CD8-positive, alpha-beta memory T cell (primary cell): ENCODE measurements around the gene CACNA1C. TPM values are rescaled to one million over a fixed set of nuclear protein-coding genes. Genes with fewer than 3 reads are reported as not detected.

Source experiments
- CTCF ChIA-PET: fragments of 350-600 bp; sonication (Branson Sonifier 250); formaldehyde crosslinking; loops from one replicate; lab custom pipeline; 2021; ENCODE audit warnings: antibody characterized with exemption; lab: Charles Lee
- POLR2A ChIA-PET: fragments of 350-600 bp; sonication (Branson Sonifier 250); formaldehyde crosslinking; loops from one replicate; lab custom pipeline; 2021; ENCODE audit warnings: antibody characterized with exemption; lab: Charles Lee
- DNase-seq, 5 donors: peaks; one replicate each; pipeline versions ENCODE4 v3.0.0 to v3.0.0-alpha.2; 2020 to 2022; ENCODE audit warnings: mixed read lengths in 1 of 5
- H3K27ac ChIP-seq: one replicate; pipeline ENCODE4 v1.7.0; 2013; ENCODE audit warnings: low read depth, mild to moderate bottlenecking, low read length, moderate library complexity
- H3K27me3 ChIP-seq: 2 replicates; pipeline ENCODE4 v1.7.0; 2013; ENCODE audit warnings: low read length, mild to moderate bottlenecking; ENCODE audit not compliant: insufficient read depth, poor library complexity, severe bottlenecking
- H3K36me3 ChIP-seq: 2 replicates; pipeline ENCODE4 v1.7.0; 2013; ENCODE audit warnings: mild to moderate bottlenecking, low read length, moderate library complexity; ENCODE audit not compliant: insufficient read depth
- H3K4me1 ChIP-seq: 2 replicates; pipeline ENCODE4 v1.7.0; 2013; ENCODE audit warnings: mild to moderate bottlenecking, low read length, moderate library complexity; ENCODE audit not compliant: insufficient read depth
- H3K4me3 ChIP-seq: 2 replicates; pipeline ENCODE4 v1.7.0; 2013; ENCODE audit warnings: mild to moderate bottlenecking, low read length
- H3K9me3 ChIP-seq: 2 replicates; pipeline ENCODE4 v1.7.0; 2013; ENCODE audit warnings: mild to moderate bottlenecking, low read length
- H3K27ac Mint-ChIP-seq, 8 donors: one replicate each; pipeline ENCODE4 v1.8.0; 2020 to 2021; ENCODE audit warnings: mixed read lengths in 8 of 8, mild to moderate bottlenecking in 6 of 8, inconsistent platforms in 3 of 8, moderate library complexity in 3 of 8
- H3K27me3 Mint-ChIP-seq, 2 donors: one replicate each; pipeline ENCODE4 v1.8.0; 2020 to 2021; ENCODE audit warnings: mixed read lengths in 2 of 2, mild to moderate bottlenecking in 1 of 2, moderate library complexity in 1 of 2
- H3K36me3 Mint-ChIP-seq, 3 donors: one replicate each; pipeline ENCODE4 v1.8.0; 2020 to 2021; ENCODE audit warnings: mixed read lengths in 3 of 3, inconsistent platforms in 1 of 3, mild to moderate bottlenecking in 1 of 3
- H3K4me1 Mint-ChIP-seq, 3 donors: one replicate each; pipeline ENCODE4 v1.8.0; 2020 to 2021; ENCODE audit warnings: mixed read lengths in 3 of 3, inconsistent platforms in 1 of 3, mild to moderate bottlenecking in 1 of 3
- H3K4me3 Mint-ChIP-seq, 7 donors: one replicate each; pipeline ENCODE4 v1.8.0; 2020 to 2021; ENCODE audit warnings: mixed read lengths in 7 of 7, mild to moderate bottlenecking in 6 of 7, moderate library complexity in 4 of 7, inconsistent platforms in 2 of 7
- H3K9me3 Mint-ChIP-seq, 5 donors: one replicate each; pipeline ENCODE4 v1.8.0; 2020 to 2022; ENCODE audit warnings: mixed read lengths in 5 of 5, mild to moderate bottlenecking in 3 of 5, moderate library complexity in 2 of 5, inconsistent platforms in 1 of 5
- polyA plus RNA-seq: library from polyadenylated mRNA; unstranded; fragments of 300-500 nt; fragmentation: Illumina TruSeq; gene quantifications from one replicate; pipeline ENCODE4 v1.2.3, GENCODE V29; 2021
- total RNA-seq, 2 experiments: library from RNA; stranded (reverse); gene quantifications; one replicate each; pipeline ENCODE4 v1.2.3, GENCODE V29; 2021

Gene CACNA1C
- total and polyA plus RNA-seq, 3 experiments from 2014 or later: 0.04 to 0.10 (median 0.04) TPM

DNA sequence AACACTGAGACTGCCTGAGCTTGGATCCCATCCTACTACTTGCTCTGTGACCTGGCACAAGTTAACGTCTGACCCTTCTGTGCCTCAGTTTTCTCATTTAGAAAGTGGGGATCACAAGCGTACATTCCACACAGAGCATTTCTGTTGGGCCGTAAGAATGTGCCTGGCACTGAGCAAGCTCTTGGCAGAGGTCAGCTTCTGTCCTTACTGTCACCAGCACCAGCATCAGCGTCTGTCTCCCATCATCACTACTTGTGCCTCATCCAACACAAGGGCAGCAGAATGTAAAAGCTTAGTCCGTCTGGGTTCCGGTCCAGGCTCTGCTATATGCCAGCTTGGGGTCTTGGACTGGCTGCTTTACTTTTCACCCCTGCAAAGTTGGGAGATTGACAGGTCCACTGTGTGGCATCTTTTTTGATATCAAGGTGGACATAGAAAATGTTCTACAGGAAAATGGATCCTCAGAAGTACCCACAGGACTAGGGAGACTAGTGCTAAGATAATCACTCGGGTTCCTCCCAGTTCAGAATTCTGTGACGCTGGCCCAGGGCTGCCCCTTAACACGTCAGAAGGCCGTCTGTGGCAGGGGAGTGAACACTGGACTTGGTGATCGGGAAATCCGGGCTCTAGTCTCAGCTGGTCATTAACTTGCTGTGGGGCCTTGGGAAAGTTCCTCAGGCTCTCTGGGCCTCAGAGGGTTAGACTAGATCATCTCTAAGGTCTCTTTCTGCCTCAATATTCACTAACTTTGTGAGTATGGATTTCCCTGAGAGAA, 65.9 kb downstream of the CACNA1C start:
- no peaks in the 10 kb centered on the region for H3K27me3 ChIP-seq
- H3K4me1 ChIP-seq: no peaks in the 10 kb centered on the region
- Mint-ChIP-seq H3K36me3 (no peaks in the 10 kb centered on the region), H3K4me1 (no peaks in the 10 kb centered on the region), H3K9me3 (no peaks in the 10 kb centered on the region), H3K27me3 (peaks cover 14 to 19% of the 10 kb centered on the region in 2 donors), H3K27ac (no peak overlapping the region), H3K4me3 (no peak overlapping the region)
- H3K4me3 ChIP-seq: no peak overlapping the region
- ChIA-PET POLR2A (no interaction called here), CTCF (no interaction called here)
- H3K27ac ChIP-seq: no peak overlapping the region
- no peak for DNase-seq
- no peaks in the 10 kb centered on the region for H3K9me3 ChIP-seq
- H3K36me3 ChIP-seq: no peaks in the 10 kb centered on the region

DNA sequence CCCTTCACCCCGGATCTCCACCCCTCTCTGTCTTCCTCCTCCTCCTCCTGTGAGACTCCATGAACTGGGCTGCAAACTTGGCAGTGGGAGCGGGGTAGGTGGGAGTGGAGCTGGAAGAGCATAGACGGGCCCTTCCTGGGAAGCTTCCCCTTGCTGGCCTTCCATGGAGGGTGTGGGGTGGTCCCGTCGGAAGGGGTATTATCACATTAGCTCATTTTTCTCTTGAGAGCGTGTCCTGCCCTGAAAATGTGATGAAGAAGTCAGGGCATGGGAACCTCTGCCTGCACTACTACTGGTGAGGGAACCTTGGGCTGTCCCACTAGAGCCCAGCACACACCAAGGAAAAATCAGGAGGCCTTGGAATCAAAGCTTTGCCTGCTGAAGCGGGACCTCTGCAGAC, 66.5 kb downstream of the CACNA1C start:
- no peaks in the 10 kb centered on the region for H3K9me3 Mint-ChIP-seq
- H3K4me1 Mint-ChIP-seq: no peaks in the 10 kb centered on the region

DNA sequence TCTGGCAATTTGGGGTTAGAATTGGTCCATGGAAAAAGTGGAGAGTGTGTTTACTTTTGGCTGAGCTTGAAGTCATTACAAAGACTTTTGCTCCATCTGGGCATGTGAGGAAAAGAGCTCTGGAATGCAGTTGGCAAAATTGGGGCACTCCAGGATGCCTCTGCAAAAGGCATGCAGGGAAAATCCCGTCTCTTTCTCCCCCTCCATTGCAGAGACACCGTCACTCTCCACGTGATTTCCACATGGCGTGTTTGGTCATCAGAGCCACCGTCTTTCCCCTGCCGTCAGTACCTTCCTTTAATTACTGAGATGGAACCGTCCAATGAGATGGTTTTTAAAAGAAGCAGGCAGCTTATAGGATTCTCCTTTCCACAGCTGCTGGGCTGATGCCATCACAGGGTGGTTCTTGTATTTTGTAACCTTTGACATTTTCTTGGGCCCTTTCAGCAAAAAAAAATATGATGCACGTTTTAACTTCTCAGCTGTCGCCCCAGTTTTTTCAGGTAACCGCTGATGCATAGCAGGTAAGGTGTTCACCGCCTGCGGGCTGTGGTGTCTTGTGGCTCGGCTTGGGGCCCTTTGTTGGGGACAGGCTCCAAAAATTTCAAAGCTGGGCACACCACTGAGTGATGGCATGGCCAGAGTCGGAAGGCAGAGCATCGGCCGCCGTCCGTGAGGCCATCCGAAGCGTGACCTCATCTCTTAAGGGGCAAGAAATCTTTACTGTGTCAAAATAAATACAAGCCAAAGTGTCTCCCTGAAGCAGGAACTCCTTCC, 68.4 kb downstream of the CACNA1C start:
- Mint-ChIP-seq H3K27ac (no peak overlapping the region), H3K27me3 (peaks cover 11 to 19% of the 10 kb centered on the region in 2 donors), H3K9me3 (peaks cover 0 to 1% (median 0%) of the 10 kb centered on the region in 5 donors), H3K36me3 (no peaks in the 10 kb centered on the region), H3K4me1 (no peaks in the 10 kb centered on the region), H3K4me3 (no peak overlapping the region)
- H3K4me3 ChIP-seq: no peak overlapping the region
- H3K27me3 ChIP-seq: no peaks in the 10 kb centered on the region
- H3K4me1 ChIP-seq: no peaks in the 10 kb centered on the region
- no peak for DNase-seq
- ChIA-PET CTCF (no interaction called here), POLR2A (no interaction called here)
- no peaks in the 10 kb centered on the region for H3K9me3 ChIP-seq
- H3K27ac ChIP-seq: no peak overlapping the region
- no peaks in the 10 kb centered on the region for H3K36me3 ChIP-seq

More for the DNA sequence above, 66.5 kb downstream of the CACNA1C start:
- Mint-ChIP-seq H3K27ac (no peak overlapping the region), H3K36me3 (no peaks in the 10 kb centered on the region), H3K27me3 (peaks cover 14 to 19% of the 10 kb centered on the region in 2 donors), H3K4me3 (no peak overlapping the region)
- Histone ChIP-seq H3K4me3 (no peak overlapping the region), H3K36me3 (no peaks in the 10 kb centered on the region), H3K27me3 (no peaks in the 10 kb centered on the region), H3K4me1 (no peaks in the 10 kb centered on the region), H3K27ac (no peak overlapping the region), H3K9me3 (no peaks in the 10 kb centered on the region)
- ChIA-PET CTCF (no interaction called here), POLR2A (no interaction called here)
- no peak for DNase-seq

DNA sequence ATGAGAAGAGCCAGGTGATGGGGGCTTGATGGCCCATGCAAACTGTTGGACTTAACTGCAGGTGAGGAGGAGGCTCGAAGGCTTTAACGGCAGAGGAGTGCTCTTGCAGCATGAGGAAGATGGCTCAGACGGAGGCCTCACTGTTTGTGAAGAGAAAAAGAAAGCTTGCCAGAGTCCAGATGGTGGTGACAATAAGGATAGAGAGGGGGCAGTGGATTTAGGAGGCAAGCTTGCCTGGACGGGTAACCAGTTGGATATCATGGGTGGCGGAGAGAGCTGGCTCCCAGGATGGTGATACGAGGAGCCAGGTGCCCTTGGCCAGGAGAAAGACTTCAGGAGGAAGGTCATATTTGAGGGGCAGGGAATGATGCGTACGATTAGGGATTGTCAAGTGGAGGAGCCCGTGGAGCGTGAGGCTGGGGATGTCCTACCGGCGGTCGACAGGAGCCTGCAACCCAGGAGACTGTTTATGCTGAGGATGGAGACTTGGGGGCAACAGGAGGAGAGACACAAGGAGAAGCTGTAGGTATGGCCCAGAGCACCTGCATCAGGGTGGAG, 71.8 kb downstream of the CACNA1C start:
- Mint-ChIP-seq H3K4me1 (no peaks in the 10 kb centered on the region), H3K36me3 (no peaks in the 10 kb centered on the region), H3K27ac (no peak overlapping the region), H3K9me3 (peaks cover 0 to 1% (median 0%) of the 10 kb centered on the region in 5 donors), H3K4me3 (no peak overlapping the region), H3K27me3 (peaks cover 12 to 14% of the 10 kb centered on the region in 2 donors)
- ChIA-PET POLR2A (no interaction called here), CTCF (no interaction called here)
- Histone ChIP-seq H3K36me3 (no peaks in the 10 kb centered on the region), H3K9me3 (no peaks in the 10 kb centered on the region), H3K27ac (no peak overlapping the region), H3K4me1 (no peaks in the 10 kb centered on the region), H3K4me3 (no peak overlapping the region), H3K27me3 (no peaks in the 10 kb centered on the region)
- no peak for DNase-seq

DNA sequence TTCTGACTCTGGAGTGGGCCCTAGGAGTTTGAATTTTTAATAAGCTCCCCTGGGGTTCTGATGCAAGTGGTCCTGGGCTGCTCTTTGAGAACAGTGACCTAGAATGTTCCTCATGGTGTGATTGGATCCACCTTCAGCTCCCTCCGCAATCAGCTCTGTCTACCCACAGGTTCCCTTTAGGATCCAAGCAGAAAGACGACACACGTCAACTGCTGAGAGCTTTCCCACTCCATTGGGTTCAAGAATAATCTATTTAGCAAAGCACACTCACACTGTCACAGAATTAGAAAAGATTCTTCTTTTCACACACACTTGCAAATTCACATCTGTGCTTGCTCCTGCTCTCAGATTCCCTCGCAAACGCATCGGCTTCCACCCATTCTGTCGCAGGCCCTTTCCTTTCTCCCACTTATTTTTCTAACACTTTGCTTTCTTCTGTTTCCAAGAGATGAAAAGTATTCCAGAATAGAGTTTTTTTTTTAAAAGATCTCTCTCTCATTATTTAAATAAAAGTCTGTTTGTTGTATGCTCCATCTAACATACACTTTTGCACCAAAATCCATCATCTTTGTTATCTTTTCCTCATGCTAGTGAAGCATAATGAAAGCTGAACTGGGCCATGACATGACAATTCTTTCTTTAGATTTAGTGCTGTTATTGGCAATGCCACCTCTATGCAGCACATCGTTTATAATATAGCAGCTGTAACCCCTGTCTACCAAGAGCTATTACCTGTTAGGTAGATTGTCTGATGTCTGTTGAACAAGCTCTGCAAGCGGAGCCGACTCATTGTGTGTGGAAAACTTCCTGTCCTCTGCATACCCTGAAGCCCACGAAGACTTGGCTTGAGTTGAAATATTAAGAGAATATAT, 73.1 kb downstream of the CACNA1C start:
- CTCF ChIA-PET: no interaction called here
- Mint-ChIP-seq H3K9me3 (peaks cover 0 to 1% (median 0%) of the 10 kb centered on the region in 5 donors), H3K27ac (no peak overlapping the region), H3K27me3 (peaks cover 6 to 8% of the 10 kb centered on the region in 2 donors), H3K4me1 (no peaks in the 10 kb centered on the region), H3K36me3 (no peaks in the 10 kb centered on the region), H3K4me3 (no peak overlapping the region)
- Histone ChIP-seq H3K9me3 (no peaks in the 10 kb centered on the region), H3K36me3 (no peaks in the 10 kb centered on the region), H3K27ac (no peak overlapping the region), H3K4me1 (no peaks in the 10 kb centered on the region), H3K4me3 (no peak overlapping the region), H3K27me3 (no peaks in the 10 kb centered on the region)
- DNase-seq: no peak
- POLR2A ChIA-PET: no interaction called here

DNA sequence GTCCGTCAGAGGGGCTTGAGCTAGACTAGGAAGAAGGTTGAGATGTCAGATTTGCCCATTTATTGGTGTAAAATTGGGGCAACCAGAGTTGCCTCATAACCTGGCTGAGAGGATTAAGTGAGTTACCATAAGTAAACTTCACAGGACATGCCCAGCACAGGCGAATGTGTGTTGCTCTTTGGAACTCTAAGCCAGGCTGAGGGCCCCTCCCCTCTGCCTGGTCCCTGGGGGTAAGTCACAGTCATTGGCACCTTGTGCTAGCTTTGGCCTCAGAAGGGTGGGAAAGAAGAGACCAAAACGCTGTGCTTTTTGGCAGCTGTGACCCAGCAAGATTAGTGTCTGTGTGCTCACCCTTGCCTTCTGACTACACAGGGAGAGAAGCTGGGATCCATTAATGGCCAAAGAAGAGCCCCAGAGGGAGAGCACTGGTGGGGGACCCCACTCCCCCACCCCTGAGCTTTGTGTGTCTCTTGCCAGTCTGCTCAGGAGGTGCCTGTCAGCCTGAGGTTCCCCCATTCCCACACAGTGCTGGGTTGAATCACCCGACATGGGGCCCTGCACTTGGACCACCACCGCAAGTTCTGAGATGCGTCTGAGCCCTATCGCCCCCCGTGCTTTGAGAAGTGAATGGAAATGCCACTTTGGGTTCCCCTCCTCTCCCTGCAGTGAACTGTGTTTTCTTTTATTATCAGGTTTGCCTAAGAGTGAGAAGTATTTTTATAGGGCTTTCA, 74.1 kb downstream of the CACNA1C start:
- Mint-ChIP-seq H3K27ac (no peak overlapping the region), H3K4me1 (no peaks in the 10 kb centered on the region), H3K9me3 (peaks cover 0 to 1% (median 0%) of the 10 kb centered on the region in 5 donors), H3K36me3 (no peaks in the 10 kb centered on the region), H3K27me3 (peaks cover 0 to 5% of the 10 kb centered on the region in 2 donors), H3K4me3 (no peak overlapping the region)
- H3K9me3 ChIP-seq: no peaks in the 10 kb centered on the region
- DNase-seq: no peak
- no peaks in the 10 kb centered on the region for H3K36me3 ChIP-seq
- no peak overlapping the region for H3K27ac ChIP-seq
- H3K27me3 ChIP-seq: no peaks in the 10 kb centered on the region
- H3K4me3 ChIP-seq: no peak overlapping the region
- H3K4me1 ChIP-seq: no peaks in the 10 kb centered on the region
- ChIA-PET POLR2A (no interaction called here), CTCF (interaction anchor here (1.2 kb wide), 1 partner anchor 12 kb away, joined by 3 read pairs; no protein-coding TSS in a partner anchor)

DNA sequence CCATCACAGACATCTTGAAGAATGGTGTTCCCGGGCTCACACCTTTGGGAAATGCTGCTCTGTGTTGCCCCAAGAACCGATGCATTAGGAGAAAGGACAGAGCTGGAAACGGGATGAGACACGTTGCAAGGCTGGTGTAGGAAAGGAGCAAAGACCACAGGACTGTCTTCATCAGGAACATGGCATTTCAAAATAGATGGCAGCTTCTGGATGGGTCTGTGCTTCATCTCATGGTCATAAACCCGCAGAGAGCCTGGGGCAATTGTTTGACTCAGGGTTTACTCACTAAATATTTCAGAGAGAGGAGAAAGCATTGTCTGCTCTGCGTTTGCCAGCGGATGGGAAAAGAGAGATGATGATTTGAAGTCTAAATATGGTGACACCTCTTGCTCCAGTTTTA, 76.3 kb downstream of the CACNA1C start:
- no peaks in the 10 kb centered on the region for H3K4me1 Mint-ChIP-seq
- CTCF ChIA-PET: no interaction called here
- H3K4me1 ChIP-seq: no peaks in the 10 kb centered on the region
- no peaks in the 10 kb centered on the region for H3K9me3 ChIP-seq
- H3K27ac ChIP-seq: no peak overlapping the region
- H3K27me3 ChIP-seq: no peaks in the 10 kb centered on the region
- no peak overlapping the region for H3K27ac Mint-ChIP-seq
- peaks cover 0 to 1% (median 0%) of the 10 kb centered on the region in 5 donors for H3K9me3 Mint-ChIP-seq
- POLR2A ChIA-PET: no interaction called here
- peaks cover 0 to 3% of the 10 kb centered on the region in 2 donors for H3K27me3 Mint-ChIP-seq
- no peak for DNase-seq
- no peak overlapping the region for H3K4me3 Mint-ChIP-seq
- no peaks in the 10 kb centered on the region for H3K36me3 Mint-ChIP-seq
- H3K4me3 ChIP-seq: no peak overlapping the region
- H3K36me3 ChIP-seq: no peaks in the 10 kb centered on the region
